ENCODE measurements around the gene RALGAPA1.
"Not testable (repeated sequence)": the region's sequence is repeated elsewhere in the genome, so short reads cannot be mapped to it uniquely, and the experiment has no call there.

RALGAPA1 gene

GRCh38 chr14:35696119-35696518 lies 113.0 kb downstream of the RALGAPA1 start:
- TF ChIP-seq CTCF (conservative IDR thresholded peaks at IDR 0.05; ENCODE audit: low read depth, low read length) = no peak
- DNase-seq (ENCODE audit: low read depth) = no peak
- H3K4me3 ChIP-seq (ENCODE audit: low read length) = no peak overlapping the region

GRCh38 chr14:35695647-35696046 lies 113.4 kb downstream of the RALGAPA1 start:
- no peak for TF ChIP-seq CTCF (conservative IDR thresholded peaks at IDR 0.05; ENCODE audit: low read depth, low read length)
- DNase-seq (ENCODE audit: low read depth) = no peak
- no peak overlapping the region for H3K4me3 ChIP-seq (ENCODE audit: low read length)

GRCh38 chr14:35695072-35695471 lies 114.0 kb downstream of the RALGAPA1 start:
- H3K4me3 ChIP-seq (ENCODE audit: low read length) = no peak overlapping the region
- TF ChIP-seq CTCF (conservative IDR thresholded peaks at IDR 0.05; ENCODE audit: low read depth, low read length) = no peak
- no peak for DNase-seq (ENCODE audit: low read depth)

GRCh38 chr14:35689000-35689460 lies 120.1 kb downstream of the RALGAPA1 start:
- DNase-seq (ENCODE audit: low read depth) = no peak
- TF ChIP-seq CTCF (conservative IDR thresholded peaks at IDR 0.05; ENCODE audit: low read depth, low read length) = no peak
- no peak overlapping the region for H3K4me3 ChIP-seq (ENCODE audit: low read length)

GRCh38 chr14:35688126-35688826 lies 120.8 kb downstream of the RALGAPA1 start:
- DNase-seq (ENCODE audit: low read depth) = no peak
- no peak for TF ChIP-seq CTCF (conservative IDR thresholded peaks at IDR 0.05; ENCODE audit: low read depth, low read length)
- H3K4me3 ChIP-seq (ENCODE audit: low read length) = no peak overlapping the region

- peak; percentile 82 for TF ChIP-seq CTCF (conservative IDR thresholded peaks at IDR 0.05; ENCODE audit: low read depth, low read length)
- DNase-seq (ENCODE audit: low read depth) = peak; percentile 13
- H3K4me3 ChIP-seq (ENCODE audit: low read length) = no peak overlapping the region
Observed at GRCh38 chr14:35687335-35687939, 121.7 kb downstream of the RALGAPA1 start.

GRCh38 chr14:35683688-35684087 lies 125.4 kb downstream of the RALGAPA1 start:
- DNase-seq (ENCODE audit: low read depth); H3K4me3 ChIP-seq (ENCODE audit: low read length): not testable (repeated sequence)

All from retinal pigment epithelial cell (primary cell).